T47D (cell line): ENCODE data around the gene UFL1.

Experiments
- DNase-seq, 2 experiments: peaks; one replicate each; pipeline versions ENCODE4 v3.0.0 to v3.0.0-alpha.2; 2011 to 2012; ENCODE audit warnings: low read depth in 1 of 2, low spot score in 1 of 2
- JUND ChIP-seq: IDR thresholded peaks from 2 replicates; pipeline ENCODE4 v1.6.1; 2012; ENCODE audit warnings: low read depth
- in situ Hi-C: cut with HindIII; loops from 2 replicates; pipeline ENCODE4 v1.10.0; 2016; ENCODE audit warnings: low sequenced_read_pairs, low pct_unique_long_range_greater_than_20kb

UFL1 gene

DNA sequence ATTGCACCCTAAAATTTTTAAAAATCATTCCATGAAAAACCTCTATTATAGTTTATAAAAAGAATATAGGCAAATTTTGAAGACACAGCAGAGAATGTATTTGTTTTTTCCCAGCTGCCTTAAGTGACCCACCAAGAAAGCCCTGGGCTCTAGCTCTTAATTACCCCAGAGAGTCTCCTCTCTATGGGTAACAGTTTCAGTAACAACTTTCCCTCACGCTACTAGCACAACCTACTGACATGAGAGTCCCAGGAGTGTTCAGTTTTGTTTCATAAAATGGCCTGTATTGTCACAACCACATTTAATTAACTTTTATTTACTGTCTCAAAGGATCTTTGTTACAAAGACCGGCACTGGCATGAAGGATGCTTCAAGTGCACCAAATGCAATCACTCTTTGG lies 82.8 kb downstream of the UFL1 start:
- in situ Hi-C loops = no loop called here
- no peak for DNase-seq
- TF ChIP-seq JUND = no peak
